ENCODE results near the gene TMEM140.

DNA sequence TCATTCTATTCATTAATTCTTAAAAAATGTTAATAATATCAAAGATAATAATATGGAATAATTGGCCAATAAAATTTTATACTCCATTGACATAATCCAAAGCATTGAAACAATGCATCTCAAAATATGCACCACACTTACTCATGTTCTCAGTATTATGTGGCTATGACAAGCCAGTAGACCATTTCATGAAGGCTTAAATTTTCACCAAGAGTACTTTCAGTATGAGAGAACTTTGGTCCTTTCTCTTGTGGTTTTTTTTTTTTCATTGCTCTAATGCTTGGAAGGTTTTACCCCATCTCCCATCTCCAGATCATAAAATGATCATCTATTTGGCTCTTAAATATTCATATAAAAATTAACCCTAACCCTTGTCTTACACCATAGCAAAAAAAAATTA, 45.5 kb upstream of the TMEM140 start:
- TF ChIP-seq, protein P1, sequence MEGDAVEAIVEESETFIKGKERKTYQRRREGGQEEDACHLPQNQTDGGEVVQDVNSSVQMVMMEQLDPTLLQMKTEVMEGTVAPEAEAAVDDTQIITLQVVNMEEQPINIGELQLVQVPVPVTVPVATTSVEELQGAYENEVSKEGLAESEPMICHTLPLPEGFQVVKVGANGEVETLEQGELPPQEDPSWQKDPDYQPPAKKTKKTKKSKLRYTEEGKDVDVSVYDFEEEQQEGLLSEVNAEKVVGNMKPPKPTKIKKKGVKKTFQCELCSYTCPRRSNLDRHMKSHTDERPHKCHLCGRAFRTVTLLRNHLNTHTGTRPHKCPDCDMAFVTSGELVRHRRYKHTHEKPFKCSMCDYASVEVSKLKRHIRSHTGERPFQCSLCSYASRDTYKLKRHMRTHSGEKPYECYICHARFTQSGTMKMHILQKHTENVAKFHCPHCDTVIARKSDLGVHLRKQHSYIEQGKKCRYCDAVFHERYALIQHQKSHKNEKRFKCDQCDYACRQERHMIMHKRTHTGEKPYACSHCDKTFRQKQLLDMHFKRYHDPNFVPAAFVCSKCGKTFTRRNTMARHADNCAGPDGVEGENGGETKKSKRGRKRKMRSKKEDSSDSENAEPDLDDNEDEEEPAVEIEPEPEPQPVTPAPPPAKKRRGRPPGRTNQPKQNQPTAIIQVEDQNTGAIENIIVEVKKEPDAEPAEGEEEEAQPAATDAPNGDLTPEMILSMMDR (IDR thresholded peaks at IDR 0.05): no peak
- no peak for TF ChIP-seq POLR2A (IDR thresholded peaks at IDR 0.05)
